Prostate gland (tissue), 2 donors: ENCODE measurements around the gene CLCF1.

ENCODE experiments used
- CTCF ChIP-seq, 4 experiments: fragments of 200-600 bp in 2 of 4; fragments of 450-650 bp in 2 of 4; sonication (generic) in 2 of 4; IDR thresholded peaks; 1 replicate in 3 of 4; 2 replicates in 1 of 4; pipeline ENCODE4 v1.5.1; 2016 to 2019; ENCODE audit warnings: antibody characterized with exemption in 4 of 4, mild to moderate bottlenecking in 2 of 4, moderate library complexity in 2 of 4
- POLR2AphosphoS5 ChIP-seq: sonication (generic); formaldehyde crosslinking; IDR thresholded peaks from one replicate; pipeline ENCODE4 v1.6.1; 2017; ENCODE audit warnings: antibody characterized with exemption

- no peak for TF ChIP-seq CTCF (IDR thresholded peaks at IDR 0.05)
- TF ChIP-seq POLR2AphosphoS5, result no peak
Observed at GRCh38 chr11:67406420-67406968, 33.1 kb upstream of the CLCF1 start.
